Motor neuron (in vitro differentiated cells): ENCODE results near the gene GRK5. TPM values are rescaled to one million over a fixed set of nuclear protein-coding genes. Genes with fewer than 3 reads are reported as not detected.

ENCODE experiments used
- ATAC-seq, 8 experiments: fragments of 200-7000 bp; cut with Tn5 transposase; replicated peaks in 6 of 8; 2 replicates each; pipeline ENCODE4 v1.8.0; 2021; ENCODE audit warnings: mild to moderate bottlenecking in 8 of 8, moderate library complexity in 8 of 8
- H3K27ac ChIP-seq, 2 donors: fragments of 250-450 bp; sonication (Bioruptor Pico); 2 replicates each; pipeline ENCODE4 v1.9.0; 2021; ENCODE audit warnings: antibody characterized with exemption in 2 of 2, mild to moderate bottlenecking in 2 of 2, moderate library complexity in 1 of 2
- H3K4me1 ChIP-seq, 2 donors: fragments of 250-450 bp; sonication (Bioruptor Pico); replicated peaks in 1 of 2; 2 replicates each; pipeline ENCODE4 v1.6.1; 2021; ENCODE audit warnings: antibody characterized with exemption in 2 of 2, mild to moderate bottlenecking in 2 of 2, moderate library complexity in 1 of 2
- H3K4me3 ChIP-seq, 5 donors: fragments of 250-450 bp; sonication (Bioruptor Pico); 2 replicates each; pipeline ENCODE4 v1.9.0; 2021; ENCODE audit warnings: antibody characterized with exemption in 5 of 5, mild to moderate bottlenecking in 5 of 5, moderate library complexity in 4 of 5
- WGBS, 10 experiments: fragments of 450-650 bp; shearing (Covaris generic); methylation state at CpG; one replicate each; pipeline ENCODE4 v1.0.0; 2022; 5-methylcytosine and 5-hydroxymethylcytosine counted together
- in situ Hi-C, 9 experiments: fragments of 400-800 bp; cut with MboI; loops; one replicate each; pipeline ENCODE4 v1.15.0; 2021; ENCODE audit warnings: low sequenced_read_pairs in 9 of 9, low pct_unique_long_range_greater_than_20kb in 2 of 9; ENCODE audit not compliant: unreplicated experiment in 9 of 9
- total RNA-seq, 8 experiments: library from RNA; unstranded; fragments of 300-600 nt; gene quantifications; 2 replicates each; pipeline versions ENCODE4 v1.2.3 to v1.2.4, GENCODE V29; 2022

GRK5 gene
- total RNA-seq, 8 experiments from 2014 or later: 4.0 to 27.2 (median 11.1) TPM

DNA sequence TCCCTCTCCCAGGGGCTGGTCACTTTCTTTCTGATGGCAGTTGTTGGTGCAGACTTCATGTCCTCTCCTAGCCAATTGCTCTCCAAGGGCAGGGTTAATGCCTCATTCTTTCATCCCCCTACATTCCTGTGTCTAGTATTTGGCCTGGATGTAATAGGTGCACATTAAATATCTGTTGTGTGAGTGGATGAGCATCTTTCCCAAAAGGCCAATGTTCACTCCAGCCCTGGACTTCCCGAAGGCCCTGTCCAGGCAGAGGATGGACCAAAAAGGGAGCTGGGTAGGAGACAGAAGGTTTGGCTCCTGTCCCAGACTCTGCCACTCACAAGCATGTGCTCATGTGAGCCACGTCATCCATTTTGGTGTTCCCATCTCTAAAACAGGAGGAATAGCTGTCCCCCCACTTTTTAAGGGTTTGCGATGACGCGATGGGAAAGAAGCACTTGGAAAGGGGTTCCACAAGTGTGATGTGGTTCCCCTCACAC, 287.7 kb downstream of the GRK5 start:
- no peak overlapping the region for H3K4me3 ChIP-seq
- WGBS, 10 experiments: 87 to 100% (median 98%) methylated on average over 1 to 4 of the region's 5 CpGs; no CpG with 5 or more reads in 6 of the 10 experiments
- no peak for ATAC-seq
- in situ Hi-C loops: no loop called here
- H3K4me1 ChIP-seq: peaks cover 0 to 13% of the 10 kb centered on the region in 2 donors
- H3K27ac ChIP-seq: no peak overlapping the region

DNA sequence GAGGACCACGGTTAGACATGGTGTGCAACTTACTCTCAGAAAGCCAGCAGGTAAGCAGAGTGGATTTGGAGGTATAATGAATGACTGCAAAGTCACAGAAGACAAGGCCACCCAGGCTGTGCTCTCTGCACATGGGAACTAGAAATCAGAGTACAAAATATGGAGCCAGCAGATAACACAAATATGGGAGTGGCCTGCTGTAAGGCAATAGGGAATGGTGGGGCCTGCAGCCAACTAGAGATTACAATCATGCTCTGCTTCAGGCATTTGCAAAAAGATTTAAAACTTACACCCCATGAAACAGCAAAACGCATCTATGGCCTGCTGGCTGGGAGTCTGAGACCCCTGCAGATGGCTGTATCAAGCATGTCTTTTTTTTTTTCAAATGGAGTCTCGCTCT, 288.2 kb downstream of the GRK5 start:
- in situ Hi-C loops: no loop called here
- Histone ChIP-seq H3K4me1 (peaks cover 0 to 13% of the 10 kb centered on the region in 2 donors), H3K27ac (no peak overlapping the region), H3K4me3 (no peak overlapping the region)
- 83 to 100% (median 100%) methylated on average over 1 to 2 of the region's 3 CpGs; no CpG with 5 or more reads in 6 of the 10 experiments for WGBS, 10 experiments
- ATAC-seq: no peak

DNA sequence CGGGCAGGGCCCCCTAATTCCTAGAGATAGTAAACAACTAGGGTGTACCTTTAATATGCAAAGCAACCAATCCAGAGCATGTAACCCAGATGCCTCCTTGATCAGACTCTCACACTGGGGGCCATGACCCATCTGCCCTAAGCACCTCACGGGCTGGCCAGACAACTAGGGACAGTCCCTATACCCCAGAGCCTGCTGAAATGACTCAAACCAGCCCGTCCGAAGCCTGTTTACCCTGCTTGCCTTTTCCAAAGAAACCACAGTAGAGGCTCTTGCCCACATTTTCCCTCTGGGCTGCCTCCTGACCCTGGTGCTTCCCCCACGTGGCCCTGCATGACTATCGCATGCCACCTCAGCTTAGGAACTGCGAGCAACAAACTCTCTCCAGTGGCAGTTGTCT, 288.9 kb downstream of the GRK5 start:
- Histone ChIP-seq H3K27ac (no peak overlapping the region), H3K4me1 (peaks cover 0 to 13% of the 10 kb centered on the region in 2 donors), H3K4me3 (no peak overlapping the region)
- in situ Hi-C loops: no loop called here
- 74 to 100% (median 86%) methylated on average over 1 to 4 of the region's 7 CpGs; no CpG with 5 or more reads in 4 of the 10 experiments for WGBS, 10 experiments
- ATAC-seq: peak in 1 of 8 experiments; percentile 57

DNA sequence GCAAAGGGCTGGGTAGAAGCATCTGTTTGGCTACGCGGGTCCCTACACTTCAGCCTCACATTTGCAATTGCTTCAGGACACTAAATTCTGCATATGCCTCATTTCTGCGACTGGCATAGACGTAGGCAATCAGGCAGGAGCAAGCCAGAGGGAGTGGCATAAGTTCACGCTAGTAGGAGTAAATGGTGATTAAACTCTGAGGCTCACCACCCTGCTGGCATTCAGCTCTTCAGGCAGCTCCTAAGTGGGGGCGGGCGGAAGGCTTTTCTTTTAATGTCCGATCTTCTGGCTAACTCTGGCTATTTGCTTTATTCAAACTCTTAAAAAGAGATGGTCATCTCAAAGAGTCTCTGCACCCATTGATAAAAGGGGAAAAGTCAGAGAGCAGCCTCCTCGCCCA, 289.9 kb downstream of the GRK5 start:
- in situ Hi-C loops: no loop called here
- Histone ChIP-seq H3K4me1 (peaks cover 0 to 13% of the 10 kb centered on the region in 2 donors), H3K27ac (no peak overlapping the region), H3K4me3 (no peak overlapping the region)
- WGBS, 10 experiments: 51 to 100% (median 88%) methylated on average over 1 to 9 of the region's 9 CpGs; no CpG with 5 or more reads in 4 of the 10 experiments
- ATAC-seq: peak in 1 of 8 experiments; percentile 32

DNA sequence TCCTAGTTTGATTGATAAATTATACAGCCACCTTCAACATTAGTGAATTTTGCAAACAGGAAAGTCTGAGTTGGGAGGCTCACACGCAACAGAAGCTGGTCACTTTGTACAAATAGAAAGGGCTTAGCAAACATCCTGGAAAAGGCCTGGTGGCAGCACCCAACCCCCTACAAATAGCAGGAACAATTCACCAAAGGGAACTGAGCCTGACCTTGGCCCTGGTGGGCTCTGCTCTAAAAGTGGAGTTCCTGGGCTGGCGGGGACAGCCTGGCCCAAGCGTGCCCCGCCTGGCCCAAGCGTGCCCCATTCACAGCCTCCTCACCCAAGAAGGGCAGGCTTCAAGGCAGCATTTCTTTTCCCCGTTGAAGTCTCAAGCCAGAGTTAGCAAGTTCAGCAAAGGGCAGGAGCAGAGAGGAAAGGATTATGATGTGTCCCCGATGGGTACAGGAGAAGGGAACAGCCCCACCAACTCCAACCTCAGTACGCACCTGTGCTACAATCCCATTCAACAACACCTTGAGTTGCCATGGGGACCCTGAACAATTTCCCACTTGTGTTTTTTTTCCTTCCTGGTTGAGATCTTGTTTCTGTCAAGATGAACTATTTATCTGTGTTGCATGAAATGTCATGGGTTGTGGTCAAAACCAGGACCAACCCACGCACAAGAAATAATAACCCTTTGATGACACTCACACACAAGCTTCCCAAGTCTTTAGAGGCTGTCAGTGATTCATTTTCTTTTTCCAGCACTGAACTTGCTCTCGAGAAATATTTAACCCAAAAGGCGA, 291.7 kb downstream of the GRK5 start:
- ATAC-seq: no peak
- 29 to 97% (median 82%) methylated on average over 1 to 9 of the region's 11 CpGs; no CpG with 5 or more reads in 2 of the 10 experiments for WGBS, 10 experiments
- Histone ChIP-seq H3K4me3 (no peak overlapping the region), H3K27ac (no peak overlapping the region), H3K4me1 (peaks cover 0 to 13% of the 10 kb centered on the region in 2 donors)
- in situ Hi-C loops: no loop called here

DNA sequence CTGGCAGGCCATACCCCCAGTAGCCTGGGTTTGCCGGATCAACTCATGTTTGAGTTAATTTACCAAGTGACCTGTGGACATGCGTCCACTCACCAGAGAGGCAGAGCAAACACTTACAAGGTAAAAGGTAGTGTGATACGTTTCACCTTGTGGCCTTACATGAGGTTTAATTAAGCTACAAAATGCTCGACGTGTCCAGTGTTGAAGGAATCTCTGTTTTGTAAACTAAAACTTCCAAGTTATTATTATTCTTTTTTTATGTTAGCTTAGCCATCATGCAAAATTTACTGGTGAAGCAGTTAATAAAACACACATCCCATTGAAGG, 292.3 kb downstream of the GRK5 start:
- Histone ChIP-seq H3K27ac (no peak overlapping the region), H3K4me1 (peaks cover 0 to 13% of the 10 kb centered on the region in 2 donors), H3K4me3 (no peak overlapping the region)
- in situ Hi-C loops: no loop called here
- 63 to 93% (median 90%) methylated on average over 3 to 5 of the region's 5 CpGs; no CpG with 5 or more reads in 2 of the 10 experiments for WGBS, 10 experiments
- ATAC-seq: no peak

DNA sequence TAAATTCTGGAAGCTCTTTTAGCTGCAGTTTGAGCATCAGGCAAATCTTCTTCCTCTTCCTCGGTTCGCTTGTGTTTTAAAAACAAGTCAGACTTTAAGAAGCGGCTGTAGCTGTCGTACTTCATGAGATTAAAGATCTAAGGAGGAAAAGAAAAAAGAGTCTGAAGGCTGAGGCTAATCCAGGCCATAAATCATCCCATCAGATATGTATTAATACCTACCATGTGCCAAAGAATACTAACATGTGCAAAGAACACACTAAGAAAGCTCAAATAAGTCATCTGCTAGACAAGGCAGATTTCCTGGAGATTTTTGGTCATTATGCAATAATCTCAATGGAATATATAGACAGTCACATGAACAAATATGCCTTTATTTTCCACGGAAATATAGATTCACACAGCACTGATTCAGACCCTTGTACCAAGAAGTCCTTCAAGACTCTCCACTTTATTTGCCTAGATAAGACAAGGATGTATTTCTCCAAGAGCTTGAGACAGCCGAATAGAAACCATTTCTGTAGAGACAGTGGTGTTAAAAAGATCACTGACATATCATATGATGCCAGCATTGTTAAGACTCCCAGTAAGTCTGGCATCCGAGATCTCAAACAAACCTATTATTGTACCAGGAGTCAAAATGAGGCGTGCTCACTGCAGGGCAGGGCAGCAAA, 292.9 kb downstream of the GRK5 start:
- Histone ChIP-seq H3K27ac (no peak overlapping the region), H3K4me1 (peaks cover 0 to 7% of the 10 kb centered on the region in 2 donors), H3K4me3 (no peak overlapping the region)
- 17 to 100% (median 78%) methylated on average over 1 to 7 of the region's 8 CpGs; no CpG with 5 or more reads in 1 of the 10 experiments for WGBS, 10 experiments
- no peak for ATAC-seq
- in situ Hi-C loops: no loop called here

DNA sequence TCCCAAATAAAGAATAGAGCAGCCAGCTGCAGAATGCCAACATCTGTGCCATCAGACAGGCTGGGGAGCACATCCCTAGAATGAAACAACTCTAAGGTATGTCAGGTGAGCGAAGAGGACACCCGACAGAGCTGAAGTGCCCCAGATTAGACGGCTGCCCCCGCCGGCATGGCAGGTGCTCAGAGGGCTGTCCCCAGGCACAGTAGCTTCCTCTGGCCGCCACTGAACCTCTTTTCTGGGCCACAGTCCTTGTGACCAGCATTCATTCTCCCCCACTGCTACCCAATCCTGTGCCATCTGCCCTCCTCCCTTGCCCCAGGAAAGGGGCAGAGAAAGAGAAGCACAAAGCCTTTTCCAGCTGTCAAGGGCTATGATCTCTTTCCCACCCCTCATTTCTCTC, 293.4 kb downstream of the GRK5 start:
- 80 to 100% (median 100%) methylated on average over 1 to 4 of the region's 6 CpGs; no CpG with 5 or more reads in 6 of the 10 experiments for WGBS, 10 experiments
- Histone ChIP-seq H3K27ac (no peak overlapping the region), H3K4me1 (peaks cover 0 to 6% of the 10 kb centered on the region in 2 donors), H3K4me3 (no peak overlapping the region)
- in situ Hi-C loops: no loop called here
- ATAC-seq: no peak

DNA sequence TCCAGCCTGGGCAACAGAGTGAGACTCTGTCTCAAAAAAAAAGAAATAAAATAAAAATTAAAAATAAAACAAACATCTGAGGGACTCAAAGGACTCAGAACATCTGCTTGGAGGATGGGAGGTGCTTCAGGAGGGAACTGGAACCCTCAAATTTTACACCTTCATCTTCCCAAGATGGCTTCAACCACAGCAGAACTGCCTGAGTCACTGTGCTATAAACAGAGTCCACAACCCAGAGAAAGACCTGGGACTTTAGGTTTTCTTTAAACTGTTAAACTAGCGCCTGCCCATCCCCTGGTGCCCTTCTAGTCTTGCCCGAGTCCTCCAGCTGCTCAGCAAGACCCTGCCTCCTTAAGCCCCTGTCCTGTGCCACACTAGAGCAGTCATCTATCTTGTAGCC, 294.3 kb downstream of the GRK5 start:
- H3K4me3 ChIP-seq: no peak overlapping the region

DNA sequence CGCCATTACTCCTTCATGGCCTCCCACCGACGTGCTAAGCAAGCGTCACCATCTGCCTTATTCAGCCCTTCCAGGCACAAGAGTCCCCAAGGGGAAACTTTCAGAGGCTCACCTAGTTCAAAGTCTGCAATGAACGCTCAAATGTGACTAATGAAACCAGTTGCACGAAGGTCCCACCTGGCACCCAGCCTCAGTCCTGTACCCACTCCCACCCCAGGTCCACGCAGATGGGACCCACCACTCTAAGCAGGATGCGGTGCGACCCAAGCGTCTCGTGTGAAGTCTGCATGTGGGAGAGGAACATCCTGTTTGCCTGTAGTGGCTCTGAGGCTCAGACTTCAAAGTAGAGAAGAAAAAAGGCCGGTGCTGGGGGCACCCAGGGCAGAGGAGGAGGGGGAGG, 294.8 kb downstream of the GRK5 start:
- no peak for ATAC-seq
- WGBS, 10 experiments: 66 to 100% (median 72%) methylated on average over 3 to 5 of the region's 12 CpGs; no CpG with 5 or more reads in 4 of the 10 experiments
- in situ Hi-C loops: no loop called here
- Histone ChIP-seq H3K4me3 (no peak overlapping the region), H3K27ac (no peak overlapping the region), H3K4me1 (peaks cover 0 to 6% of the 10 kb centered on the region in 2 donors)

More for the DNA sequence above, 294.3 kb downstream of the GRK5 start:
- in situ Hi-C loops: no loop called here
- ATAC-seq: no peak
- Histone ChIP-seq H3K4me1 (peaks cover 0 to 6% of the 10 kb centered on the region in 2 donors), H3K27ac (no peak overlapping the region)
- WGBS, 10 experiments: 75 to 100% (median 92%) methylated on average over 1 to 2 of the region's 2 CpGs; no CpG with 5 or more reads in 3 of the 10 experiments

DNA sequence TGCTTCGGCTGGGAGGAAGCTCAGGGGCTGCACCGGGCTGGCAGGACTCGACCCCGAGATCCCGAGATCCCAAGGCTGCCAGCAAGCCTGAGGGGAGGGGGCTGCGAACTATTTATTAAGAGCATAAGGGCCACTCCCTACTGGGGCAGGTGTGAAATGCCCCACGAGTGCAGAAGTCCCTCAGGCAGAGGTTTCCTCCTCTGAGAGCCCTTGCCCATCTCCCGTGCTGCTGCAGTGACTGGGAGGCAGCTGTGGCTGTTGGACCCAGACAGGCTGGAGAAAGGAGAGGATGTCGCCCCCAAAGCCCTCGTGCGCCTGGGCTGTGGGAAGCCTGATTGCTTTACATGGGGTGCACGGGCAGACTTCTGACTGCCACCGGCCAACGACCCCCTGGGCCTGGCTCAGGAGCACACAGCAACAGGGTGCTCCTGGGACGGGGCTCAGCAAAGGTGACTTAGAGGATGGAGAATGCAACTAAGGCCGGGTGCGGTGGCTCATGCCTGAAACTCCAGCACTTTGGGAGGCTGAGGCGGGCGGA, 295.3 kb downstream of the GRK5 start:
- H3K4me3 ChIP-seq: no peak overlapping the region
- peaks cover 0 to 6% of the 10 kb centered on the region in 2 donors for H3K4me1 ChIP-seq
- no peak for ATAC-seq
- 47 to 94% (median 87%) methylated on average over 2 to 7 of the region's 19 CpGs; no CpG with 5 or more reads in 5 of the 10 experiments for WGBS, 10 experiments
- in situ Hi-C loops: no loop called here
- H3K27ac ChIP-seq: no peak overlapping the region

DNA sequence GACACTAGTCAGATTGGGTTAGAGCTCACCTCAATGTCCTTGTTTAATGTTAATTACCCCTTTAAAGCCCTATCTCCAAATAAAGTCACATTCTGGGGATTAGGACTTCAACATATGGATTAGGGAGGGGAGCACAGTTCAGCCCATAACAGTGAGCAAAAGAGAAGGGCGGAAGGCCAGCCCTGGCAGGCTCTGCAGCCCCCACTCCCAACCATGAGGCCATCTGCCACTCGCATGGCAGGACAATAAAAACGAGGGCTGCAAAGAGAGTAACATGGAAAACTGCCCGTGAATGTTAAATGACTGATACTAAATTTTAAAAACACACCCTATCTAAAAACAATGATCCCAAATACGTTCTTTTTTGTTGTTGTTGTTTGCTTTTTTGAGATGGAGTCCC, 296.4 kb downstream of the GRK5 start:
- in situ Hi-C loops: no loop called here
- WGBS, 10 experiments: 0 to 100% (median 64%) methylated on average over 1 to 5 of the region's 5 CpGs; no CpG with 5 or more reads in 4 of the 10 experiments
- H3K4me3 ChIP-seq: no peak overlapping the region
- ATAC-seq: no peak
- H3K27ac ChIP-seq: no peak overlapping the region
- peaks cover 0 to 5% of the 10 kb centered on the region in 2 donors for H3K4me1 ChIP-seq

DNA sequence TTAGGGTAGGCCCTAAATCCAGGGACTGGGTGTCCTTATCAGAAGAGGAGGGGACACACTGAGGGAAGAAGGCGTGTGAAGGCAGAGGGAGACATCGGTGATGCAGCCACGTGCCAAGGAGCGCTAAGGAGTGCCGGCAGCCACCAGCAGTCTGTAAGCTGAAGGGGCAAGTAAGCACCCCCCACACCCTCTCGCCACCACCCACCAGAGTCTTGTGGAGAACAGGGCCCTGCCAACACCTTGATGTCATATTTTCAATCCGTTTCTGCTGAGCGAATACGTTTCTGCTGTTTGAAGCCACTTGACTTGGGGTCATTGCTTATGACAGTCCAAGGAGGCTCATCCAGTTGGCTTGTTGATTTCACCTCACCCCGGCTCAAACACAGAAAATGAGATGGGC, 297.3 kb downstream of the GRK5 start:
- in situ Hi-C loops: no loop called here
- H3K27ac ChIP-seq: no peak overlapping the region
- H3K4me3 ChIP-seq: no peak overlapping the region
- no peaks in the 10 kb centered on the region for H3K4me1 ChIP-seq
- no peak for ATAC-seq
- 80 to 100% (median 96%) methylated on average over 1 to 6 of the region's 10 CpGs; no CpG with 5 or more reads in 4 of the 10 experiments for WGBS, 10 experiments
